ENCODE data around the gene SLC7A14. TPM values are rescaled to one million over a fixed set of nuclear protein-coding genes. Genes with fewer than 3 reads are reported as not detected.

SLC7A14 gene
- total and polyA plus RNA-seq, 10 of the 15 experiments (the other 5 are each of a cell fraction or from before 2014, with no cell fraction given): not detected

DNA sequence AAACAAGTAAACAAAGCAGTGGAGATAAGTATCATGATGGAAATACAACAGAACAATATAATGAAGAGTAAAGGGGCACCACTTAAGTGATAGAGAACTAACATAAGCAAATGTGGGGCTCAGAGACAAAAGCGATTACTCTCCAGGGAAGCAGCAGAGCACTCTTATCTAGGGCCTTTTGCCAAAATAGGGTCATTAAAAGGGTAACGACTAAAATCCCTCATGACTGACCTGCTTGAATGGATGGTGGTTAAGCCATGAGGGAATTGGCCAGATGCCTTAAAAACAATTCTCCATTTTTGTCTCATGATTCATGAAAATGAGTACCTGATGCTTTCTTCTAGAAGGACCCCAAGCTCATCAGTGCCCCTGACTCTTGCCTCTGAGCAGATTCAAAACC lies 3.2 kb upstream of the SLC7A14 start (continued):
- TF ChIP-seq, protein P1, sequence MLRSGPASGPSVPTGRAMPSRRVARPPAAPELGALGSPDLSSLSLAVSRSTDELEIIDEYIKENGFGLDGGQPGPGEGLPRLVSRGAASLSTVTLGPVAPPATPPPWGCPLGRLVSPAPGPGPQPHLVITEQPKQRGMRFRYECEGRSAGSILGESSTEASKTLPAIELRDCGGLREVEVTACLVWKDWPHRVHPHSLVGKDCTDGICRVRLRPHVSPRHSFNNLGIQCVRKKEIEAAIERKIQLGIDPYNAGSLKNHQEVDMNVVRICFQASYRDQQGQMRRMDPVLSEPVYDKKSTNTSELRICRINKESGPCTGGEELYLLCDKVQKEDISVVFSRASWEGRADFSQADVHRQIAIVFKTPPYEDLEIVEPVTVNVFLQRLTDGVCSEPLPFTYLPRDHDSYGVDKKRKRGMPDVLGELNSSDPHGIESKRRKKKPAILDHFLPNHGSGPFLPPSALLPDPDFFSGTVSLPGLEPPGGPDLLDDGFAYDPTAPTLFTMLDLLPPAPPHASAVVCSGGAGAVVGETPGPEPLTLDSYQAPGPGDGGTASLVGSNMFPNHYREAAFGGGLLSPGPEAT (IDR thresholded peaks at IDR 0.05; ENCODE audit: low read depth): no peak
- TF ChIP-seq, protein P2, sequence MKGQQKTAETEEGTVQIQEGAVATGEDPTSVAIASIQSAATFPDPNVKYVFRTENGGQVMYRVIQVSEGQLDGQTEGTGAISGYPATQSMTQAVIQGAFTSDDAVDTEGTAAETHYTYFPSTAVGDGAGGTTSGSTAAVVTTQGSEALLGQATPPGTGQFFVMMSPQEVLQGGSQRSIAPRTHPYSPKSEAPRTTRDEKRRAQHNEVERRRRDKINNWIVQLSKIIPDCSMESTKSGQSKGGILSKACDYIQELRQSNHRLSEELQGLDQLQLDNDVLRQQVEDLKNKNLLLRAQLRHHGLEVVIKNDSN (IDR thresholded peaks at IDR 0.05; ENCODE audit: borderline replicate concordance, extremely low read length, insufficient read depth, low read depth, low read length): no peak
- no peak for TF ChIP-seq ATF7 (IDR thresholded peaks at IDR 0.05; ENCODE audit: low read depth)
- no peak for TF ChIP-seq IRF4 (IDR thresholded peaks at IDR 0.05; ENCODE audit: low read depth, low read length)
- TF ChIP-seq, protein P3, sequence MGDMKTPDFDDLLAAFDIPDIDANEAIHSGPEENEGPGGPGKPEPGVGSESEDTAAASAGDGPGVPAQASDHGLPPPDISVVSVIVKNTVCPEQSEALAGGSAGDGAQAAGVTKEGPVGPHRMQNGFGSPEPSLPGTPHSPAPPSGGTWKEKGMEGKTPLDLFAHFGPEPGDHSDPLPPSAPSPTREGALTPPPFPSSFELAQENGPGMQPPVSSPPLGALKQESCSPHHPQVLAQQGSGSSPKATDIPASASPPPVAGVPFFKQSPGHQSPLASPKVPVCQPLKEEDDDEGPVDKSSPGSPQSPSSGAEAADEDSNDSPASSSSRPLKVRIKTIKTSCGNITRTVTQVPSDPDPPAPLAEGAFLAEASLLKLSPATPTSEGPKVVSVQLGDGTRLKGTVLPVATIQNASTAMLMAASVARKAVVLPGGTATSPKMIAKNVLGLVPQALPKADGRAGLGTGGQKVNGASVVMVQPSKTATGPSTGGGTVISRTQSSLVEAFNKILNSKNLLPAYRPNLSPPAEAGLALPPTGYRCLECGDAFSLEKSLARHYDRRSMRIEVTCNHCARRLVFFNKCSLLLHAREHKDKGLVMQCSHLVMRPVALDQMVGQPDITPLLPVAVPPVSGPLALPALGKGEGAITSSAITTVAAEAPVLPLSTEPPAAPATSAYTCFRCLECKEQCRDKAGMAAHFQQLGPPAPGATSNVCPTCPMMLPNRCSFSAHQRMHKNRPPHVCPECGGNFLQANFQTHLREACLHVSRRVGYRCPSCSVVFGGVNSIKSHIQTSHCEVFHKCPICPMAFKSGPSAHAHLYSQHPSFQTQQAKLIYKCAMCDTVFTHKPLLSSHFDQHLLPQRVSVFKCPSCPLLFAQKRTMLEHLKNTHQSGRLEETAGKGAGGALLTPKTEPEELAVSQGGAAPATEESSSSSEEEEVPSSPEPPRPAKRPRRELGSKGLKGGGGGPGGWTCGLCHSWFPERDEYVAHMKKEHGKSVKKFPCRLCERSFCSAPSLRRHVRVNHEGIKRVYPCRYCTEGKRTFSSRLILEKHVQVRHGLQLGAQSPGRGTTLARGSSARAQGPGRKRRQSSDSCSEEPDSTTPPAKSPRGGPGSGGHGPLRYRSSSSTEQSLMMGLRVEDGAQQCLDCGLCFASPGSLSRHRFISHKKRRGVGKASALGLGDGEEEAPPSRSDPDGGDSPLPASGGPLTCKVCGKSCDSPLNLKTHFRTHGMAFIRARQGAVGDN (IDR thresholded peaks at IDR 0.05): no peak
- TF ChIP-seq ZNF24 (IDR thresholded peaks at IDR 0.05): no peak
- TF ChIP-seq, protein P4, sequence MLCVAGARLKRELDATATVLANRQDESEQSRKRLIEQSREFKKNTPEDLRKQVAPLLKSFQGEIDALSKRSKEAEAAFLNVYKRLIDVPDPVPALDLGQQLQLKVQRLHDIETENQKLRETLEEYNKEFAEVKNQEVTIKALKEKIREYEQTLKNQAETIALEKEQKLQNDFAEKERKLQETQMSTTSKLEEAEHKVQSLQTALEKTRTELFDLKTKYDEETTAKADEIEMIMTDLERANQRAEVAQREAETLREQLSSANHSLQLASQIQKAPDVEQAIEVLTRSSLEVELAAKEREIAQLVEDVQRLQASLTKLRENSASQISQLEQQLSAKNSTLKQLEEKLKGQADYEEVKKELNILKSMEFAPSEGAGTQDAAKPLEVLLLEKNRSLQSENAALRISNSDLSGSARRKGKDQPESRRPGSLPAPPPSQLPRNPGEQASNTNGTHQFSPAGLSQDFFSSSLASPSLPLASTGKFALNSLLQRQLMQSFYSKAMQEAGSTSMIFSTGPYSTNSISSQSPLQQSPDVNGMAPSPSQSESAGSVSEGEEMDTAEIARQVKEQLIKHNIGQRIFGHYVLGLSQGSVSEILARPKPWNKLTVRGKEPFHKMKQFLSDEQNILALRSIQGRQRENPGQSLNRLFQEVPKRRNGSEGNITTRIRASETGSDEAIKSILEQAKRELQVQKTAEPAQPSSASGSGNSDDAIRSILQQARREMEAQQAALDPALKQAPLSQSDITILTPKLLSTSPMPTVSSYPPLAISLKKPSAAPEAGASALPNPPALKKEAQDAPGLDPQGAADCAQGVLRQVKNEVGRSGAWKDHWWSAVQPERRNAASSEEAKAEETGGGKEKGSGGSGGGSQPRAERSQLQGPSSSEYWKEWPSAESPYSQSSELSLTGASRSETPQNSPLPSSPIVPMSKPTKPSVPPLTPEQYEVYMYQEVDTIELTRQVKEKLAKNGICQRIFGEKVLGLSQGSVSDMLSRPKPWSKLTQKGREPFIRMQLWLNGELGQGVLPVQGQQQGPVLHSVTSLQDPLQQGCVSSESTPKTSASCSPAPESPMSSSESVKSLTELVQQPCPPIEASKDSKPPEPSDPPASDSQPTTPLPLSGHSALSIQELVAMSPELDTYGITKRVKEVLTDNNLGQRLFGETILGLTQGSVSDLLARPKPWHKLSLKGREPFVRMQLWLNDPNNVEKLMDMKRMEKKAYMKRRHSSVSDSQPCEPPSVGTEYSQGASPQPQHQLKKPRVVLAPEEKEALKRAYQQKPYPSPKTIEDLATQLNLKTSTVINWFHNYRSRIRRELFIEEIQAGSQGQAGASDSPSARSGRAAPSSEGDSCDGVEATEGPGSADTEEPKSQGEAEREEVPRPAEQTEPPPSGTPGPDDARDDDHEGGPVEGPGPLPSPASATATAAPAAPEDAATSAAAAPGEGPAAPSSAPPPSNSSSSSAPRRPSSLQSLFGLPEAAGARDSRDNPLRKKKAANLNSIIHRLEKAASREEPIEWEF (IDR thresholded peaks at IDR 0.05; ENCODE audit: insufficient replicate concordance, low read depth, low read length): no peak
